Vagina (tissue), 2 donors: ENCODE data around the gene TSPEAR.

Experiments
- POLR2A ChIP-seq, 2 donors: fragments of 450-650 bp; IDR thresholded peaks; one replicate each; pipeline ENCODE4 v1.6.1; 2017; ENCODE audit warnings: antibody characterized with exemption in 2 of 2, mild to moderate bottlenecking in 2 of 2, moderate library complexity in 2 of 2
- TF ChIP-seq, protein P1 (sequence below), 3 experiments: fragments of 450-650 bp in 2 of 3; fragments of 200-600 bp in 1 of 3; sonication (generic) in 1 of 3; IDR thresholded peaks; one replicate each; pipeline ENCODE4 v1.5.1; 2017 to 2019; ENCODE audit warnings: antibody characterized with exemption in 3 of 3, mild to moderate bottlenecking in 2 of 3, moderate library complexity in 2 of 3

GRCh38 chr21:44686000-44686781 is 25.2 kb downstream of the TSPEAR start:
- TF ChIP-seq, protein P1, sequence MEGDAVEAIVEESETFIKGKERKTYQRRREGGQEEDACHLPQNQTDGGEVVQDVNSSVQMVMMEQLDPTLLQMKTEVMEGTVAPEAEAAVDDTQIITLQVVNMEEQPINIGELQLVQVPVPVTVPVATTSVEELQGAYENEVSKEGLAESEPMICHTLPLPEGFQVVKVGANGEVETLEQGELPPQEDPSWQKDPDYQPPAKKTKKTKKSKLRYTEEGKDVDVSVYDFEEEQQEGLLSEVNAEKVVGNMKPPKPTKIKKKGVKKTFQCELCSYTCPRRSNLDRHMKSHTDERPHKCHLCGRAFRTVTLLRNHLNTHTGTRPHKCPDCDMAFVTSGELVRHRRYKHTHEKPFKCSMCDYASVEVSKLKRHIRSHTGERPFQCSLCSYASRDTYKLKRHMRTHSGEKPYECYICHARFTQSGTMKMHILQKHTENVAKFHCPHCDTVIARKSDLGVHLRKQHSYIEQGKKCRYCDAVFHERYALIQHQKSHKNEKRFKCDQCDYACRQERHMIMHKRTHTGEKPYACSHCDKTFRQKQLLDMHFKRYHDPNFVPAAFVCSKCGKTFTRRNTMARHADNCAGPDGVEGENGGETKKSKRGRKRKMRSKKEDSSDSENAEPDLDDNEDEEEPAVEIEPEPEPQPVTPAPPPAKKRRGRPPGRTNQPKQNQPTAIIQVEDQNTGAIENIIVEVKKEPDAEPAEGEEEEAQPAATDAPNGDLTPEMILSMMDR (IDR thresholded peaks at IDR 0.05) = no peak
- no peak for TF ChIP-seq POLR2A (IDR thresholded peaks at IDR 0.05)
